Activated CD4-positive, alpha-beta T cell treated with anti-CD3 and anti-CD28 coated beads, Interleukin-2, amount 50 U/mL, for 48 hours (primary cell): ENCODE measurements around the gene LDLRAP1.

Experiments
- DNase-seq, 2 experiments: peaks; one replicate each; pipeline ENCODE4 v3.0.0-alpha.2; 2020

LDLRAP1 gene

GRCh38 chr1:25610822-25611630 is 67.6 kb downstream of the LDLRAP1 start:
- DNase-seq: no peak

- DNase-seq: no peak
Observed at GRCh38 chr1:25611843-25612242, 68.4 kb downstream of the LDLRAP1 start.

- DNase-seq: no peak
Observed at GRCh38 chr1:25612421-25612820, 69.0 kb downstream of the LDLRAP1 start.

- DNase-seq: no peak
Observed at GRCh38 chr1:25613091-25613490, 69.7 kb downstream of the LDLRAP1 start.

- no peak for DNase-seq
Observed at GRCh38 chr1:25614501-25615171, 71.2 kb downstream of the LDLRAP1 start.

GRCh38 chr1:25615172-25615541 is 71.8 kb downstream of the LDLRAP1 start:
- no peak for DNase-seq

- DNase-seq: no peak
Observed at GRCh38 chr1:25615563-25616094, 72.2 kb downstream of the LDLRAP1 start.

- peak; percentile 71 to 75 for DNase-seq
Observed at GRCh38 chr1:25616095-25616986, 72.9 kb downstream of the LDLRAP1 start, which contains the start of gene MAN1C1. Gene MAN1C1 (plus strand): TSS chr1:25616791. CDS start chr1:25617798, 1,007 bp downstream.

- DNase-seq: no peak
Observed at GRCh38 chr1:25616987-25617624, 73.7 kb downstream of the LDLRAP1 start.

GRCh38 chr1:25617625-25618432 is 74.4 kb downstream of the LDLRAP1 start:
- peak in 1 of 2 experiments; percentile 17 for DNase-seq

GRCh38 chr1:25618433-25618808 is 75.0 kb downstream of the LDLRAP1 start:
- DNase-seq: no peak
